Stimulated activated CD4-positive, alpha-beta T cell treated with anti-CD3 and anti-CD28 coated beads, TNF-alpha, amount 100 ng/mL, for 4 hours (primary cell): ENCODE data around the gene FAM161A.
"Not testable (repeated sequence)": the region's sequence is repeated elsewhere in the genome, so short reads cannot be mapped to it uniquely, and the experiment has no call there.

ENCODE experiments used
- DNase-seq, 3 experiments: peaks; one replicate each; pipeline ENCODE4 v3.0.0-alpha.2; 2020; ENCODE audit warnings: low read depth in 3 of 3

The FAM161A gene

DNA sequence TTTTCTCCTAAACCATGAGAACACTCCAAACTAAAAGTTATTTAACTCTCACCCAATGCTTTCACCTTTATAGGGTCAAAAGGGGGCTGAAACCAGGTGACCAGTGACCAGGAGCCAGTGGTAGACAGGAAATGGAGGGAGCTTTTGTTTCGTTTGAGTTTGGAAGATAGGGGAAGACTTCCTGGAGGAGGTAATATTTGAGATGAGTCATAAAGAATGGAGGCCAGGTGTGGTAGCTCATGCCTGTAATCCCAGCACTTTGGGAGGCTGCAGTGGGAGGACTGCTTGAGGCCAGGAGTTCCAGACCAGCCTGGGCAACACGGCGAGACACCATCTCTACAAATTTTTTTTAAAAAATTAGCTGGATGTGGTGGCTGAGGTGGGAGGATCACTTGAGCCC is 8.5 kb downstream of the FAM161A start:
- no peak for DNase-seq

DNA sequence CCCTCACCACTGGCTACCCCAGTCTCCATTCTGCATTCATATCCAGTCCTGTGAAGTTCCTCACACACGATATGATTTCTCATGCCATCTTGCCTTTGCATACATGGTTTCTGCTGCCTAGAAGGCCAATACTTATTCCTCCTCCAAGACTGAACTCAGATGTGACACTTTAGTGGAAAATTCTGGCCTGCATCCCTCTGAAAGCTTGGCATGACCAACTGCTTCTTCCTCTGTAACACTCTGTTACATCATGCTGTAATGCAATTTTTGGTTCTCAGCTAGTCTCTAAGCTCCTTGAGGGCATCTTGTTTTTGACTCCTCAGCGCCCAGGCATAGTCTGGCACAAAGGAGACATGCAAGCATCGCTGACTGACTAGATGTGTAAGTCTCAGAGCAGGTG is 12.6 kb downstream of the FAM161A start:
- no peak for DNase-seq

GRCh38 chr2:61834893-61835292 is 19.0 kb downstream of the FAM161A start:
- no peak for DNase-seq

- no peak for DNase-seq
These were observed 19.9 kb downstream of the FAM161A start for GRCh38 chr2:61833971-61834370.

GRCh38 chr2:61832183-61832841 is 21.5 kb downstream of the FAM161A start:
- no peak for DNase-seq

GRCh38 chr2:61822255-61822654 is 31.6 kb downstream of the FAM161A start:
- DNase-seq, result no peak

DNA sequence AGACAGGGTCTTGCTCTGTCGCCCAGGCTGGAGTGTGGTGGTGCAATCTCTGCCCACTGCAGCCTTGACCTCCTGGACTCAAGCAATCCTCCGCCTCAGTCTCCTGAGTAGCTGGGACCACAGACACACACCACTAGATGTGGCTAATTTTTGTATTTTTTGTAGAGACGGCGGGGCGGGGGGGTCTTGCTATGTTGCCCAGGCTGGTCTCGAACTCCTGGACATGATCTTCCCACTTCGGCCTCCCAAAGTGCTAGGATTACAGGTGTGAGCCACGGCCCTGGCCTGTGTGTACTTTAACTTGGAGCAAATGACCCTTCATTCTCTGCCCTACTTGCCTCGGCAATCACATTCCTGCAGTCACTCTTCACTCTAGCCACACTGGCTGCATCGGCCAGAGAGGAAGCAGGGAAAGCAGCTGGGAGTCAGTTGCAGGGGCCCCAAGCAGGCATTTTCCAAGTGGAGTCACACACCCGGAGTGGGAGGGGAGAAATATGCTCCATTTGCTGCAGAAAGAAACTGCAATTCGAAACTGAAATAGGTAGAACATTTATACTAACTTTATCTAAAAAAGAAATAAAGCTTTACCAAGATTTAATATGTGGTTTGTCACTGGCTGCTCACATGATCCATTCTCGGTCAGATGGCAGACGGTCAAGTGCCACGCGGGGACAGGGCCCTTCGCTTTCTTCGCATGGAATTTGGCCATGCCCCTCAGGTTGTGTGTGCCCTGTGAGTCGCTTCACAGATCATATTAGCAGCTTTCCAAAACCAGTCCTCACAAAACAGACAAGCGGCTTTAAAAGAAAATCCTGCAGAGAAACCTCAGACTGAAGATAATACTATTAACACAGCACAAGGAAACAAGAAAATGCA is 37.1 kb downstream of the FAM161A start:
- DNase-seq, result no peak

- no peak for DNase-seq
These were observed 39.2 kb downstream of the FAM161A start for GRCh38 chr2:61814539-61815160.

GRCh38 chr2:61813314-61813713 is 40.5 kb downstream of the FAM161A start:
- DNase-seq, result not testable (repeated sequence)

- no peak for DNase-seq
These were observed 42.0 kb downstream of the FAM161A start for GRCh38 chr2:61811821-61812220.

DNA sequence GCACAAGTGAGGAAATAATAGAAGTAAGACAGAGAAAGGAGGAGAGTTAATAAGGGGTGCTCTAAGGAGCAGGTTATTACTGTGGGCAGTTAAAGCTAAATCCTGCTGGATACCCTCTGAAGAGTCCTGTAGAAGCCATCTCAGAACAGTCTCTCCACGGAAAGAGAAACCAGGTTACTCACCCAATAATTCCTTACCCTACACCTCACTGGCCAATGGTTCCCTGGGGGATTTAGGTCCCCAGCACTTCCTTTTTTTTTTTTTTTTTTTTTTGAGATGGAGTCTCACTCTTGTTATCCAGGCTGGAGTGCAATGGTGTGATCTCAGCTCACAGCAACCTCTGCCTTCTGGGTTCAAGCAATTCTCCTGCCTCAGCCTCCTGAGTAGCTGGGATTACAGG is 43.7 kb downstream of the FAM161A start:
- not testable (repeated sequence) for DNase-seq

GRCh38 chr2:61808693-61809092 is 45.2 kb downstream of the FAM161A start:
- not testable (repeated sequence) for DNase-seq

DNA sequence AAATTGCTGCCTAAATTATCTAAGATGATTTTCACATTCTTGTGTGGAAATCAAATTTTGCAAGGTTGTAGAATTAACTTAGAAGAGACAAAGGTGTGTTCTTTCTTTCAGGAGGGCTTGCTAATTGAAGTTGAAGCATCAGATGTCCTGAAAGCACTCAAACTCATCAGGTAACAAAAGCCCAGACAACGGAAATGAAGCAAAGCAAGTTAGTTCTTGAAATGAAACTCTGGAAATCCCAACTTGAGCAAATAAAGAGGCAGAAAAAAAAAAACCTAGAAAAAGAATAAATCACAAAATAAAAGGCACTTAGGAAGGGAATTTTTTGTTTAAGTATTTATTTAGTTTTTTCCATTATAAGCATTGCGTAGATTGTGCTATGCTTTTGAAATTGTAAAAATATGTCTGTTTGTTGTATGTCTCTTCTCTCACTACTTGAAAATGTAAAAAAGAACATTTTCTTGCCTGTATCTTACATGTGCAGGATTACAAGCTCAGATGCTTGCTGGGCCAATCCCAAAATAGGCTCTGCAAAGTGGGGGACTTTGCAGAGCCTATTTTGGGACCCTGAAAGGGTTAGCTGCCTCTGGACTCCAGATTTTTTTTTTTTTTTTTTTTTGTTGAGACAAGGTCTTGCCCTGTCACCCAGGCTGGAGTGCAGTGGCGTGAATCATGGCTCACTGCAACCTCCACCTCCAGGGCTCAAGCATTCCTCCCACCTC is 46.7 kb downstream of the FAM161A start:
- DNase-seq, result no peak

DNA sequence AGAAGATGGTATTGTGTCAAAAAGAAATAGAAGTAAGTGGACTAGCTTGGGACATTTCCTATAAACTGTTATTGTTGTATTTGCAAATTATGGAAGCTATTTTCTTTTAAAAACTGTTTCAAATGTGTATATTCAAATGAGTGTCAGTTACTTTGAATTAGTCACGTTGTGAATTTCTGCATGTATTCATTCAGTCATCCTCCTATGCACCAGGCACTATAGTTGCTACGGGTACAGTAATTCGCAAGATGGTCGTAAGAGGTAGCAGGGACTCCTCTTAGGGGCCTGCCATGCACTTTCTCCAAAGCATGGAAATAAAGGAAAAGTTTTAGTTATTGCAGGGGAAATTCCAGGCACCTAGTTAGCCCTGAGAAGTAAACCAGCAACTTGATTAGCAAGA is 51.3 kb downstream of the FAM161A start:
- no peak for DNase-seq

- DNase-seq, result no peak
These were observed 54.8 kb downstream of the FAM161A start for GRCh38 chr2:61799099-61799498.

GRCh38 chr2:61797446-61797845 is 56.4 kb downstream of the FAM161A start:
- not testable (repeated sequence) for DNase-seq

DNA sequence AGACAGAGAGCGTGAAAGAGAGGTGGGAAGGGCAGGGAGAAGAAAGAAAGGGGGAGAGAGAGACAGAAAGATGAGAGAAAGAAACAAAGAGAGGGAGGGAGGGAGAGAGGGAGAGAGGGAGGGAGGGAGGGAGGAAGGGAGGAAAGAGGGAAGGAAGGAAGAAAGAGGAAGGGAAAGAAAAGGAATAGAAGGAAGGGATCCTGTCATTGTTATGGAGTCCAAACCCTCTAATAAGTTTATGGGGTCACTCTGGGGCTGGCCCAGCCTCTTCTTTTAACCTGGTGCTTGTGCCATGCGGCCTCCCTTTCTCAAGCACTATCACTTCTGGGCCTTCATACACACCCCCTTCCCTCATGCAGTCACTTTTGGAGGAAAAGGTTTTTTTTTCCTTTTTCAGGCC is 58.5 kb downstream of the FAM161A start:
- no peak for DNase-seq

DNA sequence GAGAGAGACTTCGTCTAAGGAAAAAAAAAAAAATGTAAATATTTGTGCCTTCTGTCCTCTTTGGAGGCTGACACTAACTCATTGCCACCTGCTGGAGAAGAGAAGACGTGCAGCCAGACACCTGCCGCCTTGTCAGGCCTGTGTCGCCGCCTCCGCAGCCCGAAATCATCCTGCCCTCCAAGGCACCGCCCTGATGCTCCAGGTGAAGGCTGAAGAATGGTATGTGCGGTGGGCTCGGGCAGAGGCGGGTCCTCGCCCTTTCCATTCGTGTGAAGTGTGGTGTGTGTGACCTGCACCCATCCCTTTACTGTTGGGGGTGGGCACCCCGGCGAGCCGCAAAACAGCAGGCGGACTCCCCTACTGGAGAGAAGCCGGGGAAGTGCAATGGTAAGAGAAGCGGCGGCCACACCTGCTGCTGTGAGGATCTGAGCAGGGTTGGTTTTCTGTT is 60.4 kb downstream of the FAM161A start:
- peak; percentile 30 to 58 (median 51) for DNase-seq

GRCh38 chr2:61792355-61792890 is 61.4 kb downstream of the FAM161A start:
- no peak for DNase-seq

DNA sequence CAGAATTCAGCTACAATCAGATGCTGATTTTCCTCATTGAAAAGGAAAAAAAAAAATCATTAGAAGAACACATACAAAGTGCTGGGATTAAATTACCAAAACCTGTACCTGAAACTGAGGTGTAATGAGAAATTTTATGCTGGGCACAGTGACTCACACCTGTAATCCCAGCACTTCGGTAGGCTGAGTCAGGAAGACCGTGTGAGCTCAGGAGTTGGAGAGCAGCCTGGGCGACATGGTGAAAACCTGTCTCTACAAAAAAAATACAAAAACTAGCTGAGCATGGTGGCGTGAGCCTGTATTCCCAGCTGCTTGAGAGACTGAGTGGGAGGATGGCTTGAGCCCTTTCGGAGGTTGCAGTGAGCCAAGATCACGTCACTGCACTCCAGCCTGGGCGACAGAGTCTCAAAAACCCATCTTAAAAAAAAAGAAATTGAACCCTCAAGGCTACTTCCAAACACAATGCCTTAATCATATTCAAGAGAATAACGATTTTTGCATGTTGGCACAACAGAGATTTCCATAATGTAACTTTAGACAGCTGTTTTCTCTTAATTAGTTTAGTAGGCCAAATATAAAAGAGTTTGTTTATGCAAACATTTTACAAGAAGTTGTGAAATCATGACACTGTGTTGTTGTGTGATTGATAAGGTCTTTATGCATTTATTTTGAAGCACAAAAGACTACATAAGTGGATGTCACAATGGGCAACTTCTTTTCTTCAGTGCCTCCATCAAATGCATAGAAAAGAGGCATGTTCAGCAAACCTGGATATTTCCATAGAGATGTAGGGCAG is 63.9 kb downstream of the FAM161A start:
- DNase-seq, result no peak
